Esophagus squamous epithelium (tissue), 5 donors: ENCODE results near the gene CDCA5. TPM values are rescaled to one million over a fixed set of nuclear protein-coding genes. Genes with fewer than 3 reads are reported as not detected.

Experiments
- DNase-seq: peaks from one replicate; lab custom pipeline; 2025; lab: John Stamatoyannopoulos, UW
- H3K27ac ChIP-seq, 4 donors: fragments of 200-600 bp; sonication (generic); one replicate each; pipeline ENCODE4 v1.5.1; 2016 to 2019; ENCODE audit warnings: mild to moderate bottlenecking in 1 of 4
- H3K27me3 ChIP-seq, 4 donors: fragments of 200-600 bp; sonication (generic); 1 replicate in 3 of 4; 2 replicates in 1 of 4; pipeline versions ENCODE4 v1.5.1 to v1.6.0; 2017 to 2021; ENCODE audit warnings: antibody characterized with exemption in 1 of 4
- H3K36me3 ChIP-seq, 3 donors: fragments of 200-600 bp; sonication (generic); one replicate each; pipeline ENCODE4 v1.5.1; 2016 to 2019
- H3K4me1 ChIP-seq, 3 donors: fragments of 200-600 bp; sonication (generic); one replicate each; pipeline ENCODE4 v1.5.1; 2017 to 2019
- H3K4me3 ChIP-seq, 4 donors: fragments of 200-600 bp; sonication (generic); 1 replicate in 3 of 4; 2 replicates in 1 of 4; pipeline ENCODE4 v1.5.1; 2016 to 2019; ENCODE audit warnings: mild to moderate bottlenecking in 2 of 4, moderate library complexity in 1 of 4
- H3K9me3 ChIP-seq, 3 donors: fragments of 200-600 bp; sonication (generic); one replicate each; pipeline ENCODE4 v1.5.1; 2016 to 2019
- POLR2A ChIP-seq, 4 donors: fragments of 450-650 bp; IDR thresholded peaks; one replicate each; pipeline ENCODE4 v1.6.1; 2017; ENCODE audit warnings: antibody characterized with exemption in 4 of 4, mild to moderate bottlenecking in 4 of 4, moderate library complexity in 3 of 4
- WGBS, 2 donors: methylation state at CpG; one replicate each; pipeline ENCODE4 v1.1.5; 2018; 5-methylcytosine and 5-hydroxymethylcytosine counted together
- intact Hi-C: fragments of 100-400 bp; cut with DNase I; formaldehyde crosslinking; loops from one replicate; pipeline ENCODE4 v1.15.0; 2022
- total RNA-seq, 4 donors: library from RNA; depleted of rRNA; stranded (reverse); fragments of >200 nt; gene quantifications; one replicate each; pipeline ENCODE4 v1.1.0, GENCODE V29; 2016
- TF ChIP-seq, protein P1 (sequence below), 6 experiments: fragments of 450-650 bp in 4 of 6; fragments of 200-600 bp in 2 of 6; sonication (generic) in 2 of 6; IDR thresholded peaks; one replicate each; pipeline ENCODE4 v1.5.1; 2016 to 2019; ENCODE audit warnings: antibody characterized with exemption in 6 of 6, mild to moderate bottlenecking in 4 of 6, moderate library complexity in 4 of 6
- donor health status: DM: yes; HTN: yes; CAD: no.

Gene CDCA5
- total RNA-seq, 4 donors from 2014 or later: 3.1 to 14.3 (median 9.0) TPM

DNA sequence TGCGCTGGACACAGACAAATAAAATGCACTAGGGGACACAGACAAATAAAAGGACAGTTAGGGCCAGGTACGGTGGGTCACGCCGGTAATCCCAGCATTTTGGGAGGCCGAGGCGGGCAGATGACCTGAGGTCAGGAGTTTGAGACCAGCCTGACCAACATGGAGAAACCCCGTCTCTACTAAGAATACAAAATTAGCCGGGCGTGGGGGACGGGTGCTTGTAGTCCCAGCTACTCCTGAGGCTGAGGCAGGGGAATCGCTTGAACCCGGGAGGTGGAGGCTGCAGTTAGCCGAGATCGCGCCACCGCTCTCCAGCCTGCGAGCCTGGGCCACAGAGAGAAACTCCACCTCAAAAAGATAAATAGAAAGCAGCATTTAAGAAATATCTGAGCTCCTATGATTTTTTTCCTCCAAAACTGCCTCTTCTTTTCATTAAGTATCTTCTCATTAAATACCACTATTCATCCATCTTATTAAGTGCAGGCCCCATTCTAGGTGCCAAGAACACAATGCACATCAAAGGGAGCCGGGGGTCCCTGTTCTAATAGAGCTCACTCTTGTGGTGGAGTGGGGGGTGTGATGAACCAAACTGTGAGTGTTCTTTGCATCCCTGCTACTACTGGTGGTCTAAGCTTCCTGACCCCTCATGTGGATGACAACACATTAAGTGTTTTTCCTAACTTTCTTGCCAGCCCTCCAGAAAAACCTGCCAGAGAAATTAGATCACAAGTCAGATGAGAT lies 34.4 kb upstream of the CDCA5 start:
- DNase-seq: no peak
- H3K27me3 ChIP-seq: no peaks in the 10 kb centered on the region
- intact Hi-C loops: no loop called here
- H3K36me3 ChIP-seq: peaks cover 5 to 49% (median 14%) of the 10 kb centered on the region in 3 donors
- no peaks in the 10 kb centered on the region for H3K9me3 ChIP-seq
- TF ChIP-seq, protein P1, sequence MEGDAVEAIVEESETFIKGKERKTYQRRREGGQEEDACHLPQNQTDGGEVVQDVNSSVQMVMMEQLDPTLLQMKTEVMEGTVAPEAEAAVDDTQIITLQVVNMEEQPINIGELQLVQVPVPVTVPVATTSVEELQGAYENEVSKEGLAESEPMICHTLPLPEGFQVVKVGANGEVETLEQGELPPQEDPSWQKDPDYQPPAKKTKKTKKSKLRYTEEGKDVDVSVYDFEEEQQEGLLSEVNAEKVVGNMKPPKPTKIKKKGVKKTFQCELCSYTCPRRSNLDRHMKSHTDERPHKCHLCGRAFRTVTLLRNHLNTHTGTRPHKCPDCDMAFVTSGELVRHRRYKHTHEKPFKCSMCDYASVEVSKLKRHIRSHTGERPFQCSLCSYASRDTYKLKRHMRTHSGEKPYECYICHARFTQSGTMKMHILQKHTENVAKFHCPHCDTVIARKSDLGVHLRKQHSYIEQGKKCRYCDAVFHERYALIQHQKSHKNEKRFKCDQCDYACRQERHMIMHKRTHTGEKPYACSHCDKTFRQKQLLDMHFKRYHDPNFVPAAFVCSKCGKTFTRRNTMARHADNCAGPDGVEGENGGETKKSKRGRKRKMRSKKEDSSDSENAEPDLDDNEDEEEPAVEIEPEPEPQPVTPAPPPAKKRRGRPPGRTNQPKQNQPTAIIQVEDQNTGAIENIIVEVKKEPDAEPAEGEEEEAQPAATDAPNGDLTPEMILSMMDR (IDR thresholded peaks at IDR 0.05): no peak
- no peak for TF ChIP-seq POLR2A (IDR thresholded peaks at IDR 0.05)
- H3K4me3 ChIP-seq: peak overlapping the region in 1 of 4 donors; percentile 74
- WGBS, 2 donors: 75 to 80% methylated on average over 17 to 18 of the region's 18 CpGs
- H3K27ac ChIP-seq: peak overlapping the region; percentile 16 to 98 (median 84)
- H3K4me1 ChIP-seq: peaks cover 28 to 75% (median 31%) of the 10 kb centered on the region in 3 donors

DNA sequence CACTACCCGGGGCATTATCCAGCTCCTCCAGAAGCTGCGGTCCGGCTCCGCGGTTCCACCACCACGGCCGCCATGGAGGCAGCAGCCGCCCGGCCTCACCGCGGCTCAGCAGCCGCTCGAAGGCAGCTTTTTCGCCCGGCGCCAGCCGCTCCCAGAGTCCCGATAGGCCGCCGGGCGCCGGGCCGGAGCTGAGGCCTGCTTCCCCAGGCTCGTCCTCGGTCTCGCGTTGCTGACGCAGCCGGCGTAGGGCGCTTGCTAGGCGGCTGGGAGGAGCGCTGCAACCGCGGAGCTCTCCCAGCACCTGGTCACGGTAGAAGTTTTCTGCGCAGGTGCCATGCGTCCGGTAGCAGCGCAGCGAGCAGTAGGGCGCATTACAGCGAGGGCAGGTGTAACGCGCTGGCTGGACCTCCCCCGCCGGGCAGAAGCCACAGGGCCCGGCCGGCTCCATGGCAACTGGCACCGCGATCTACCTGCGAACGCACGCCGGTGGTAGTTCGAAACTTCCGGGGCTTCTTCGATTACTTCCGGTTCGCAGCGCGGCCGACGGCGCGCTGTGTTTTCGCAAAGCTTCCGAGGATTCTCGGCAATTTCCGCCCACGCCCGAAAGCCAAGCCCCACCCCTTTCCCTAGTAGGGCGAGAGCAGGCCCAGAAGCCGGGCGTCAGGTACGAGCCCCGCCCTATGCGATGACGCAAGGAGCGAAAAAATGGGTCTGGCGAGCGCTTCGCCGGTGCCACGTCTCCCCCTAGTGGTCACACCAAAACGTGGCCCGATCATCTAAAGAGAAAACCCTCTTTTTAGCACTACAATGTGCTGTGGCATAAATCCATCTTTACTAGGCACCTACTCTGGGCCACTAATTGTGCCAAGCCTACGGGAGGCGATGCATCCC lies 33.6 kb upstream of the CDCA5 start, which contains the start of gene ZNHIT2:
Gene ZNHIT2 (minus strand): TSS at position 496 of the 891 bp plus-strand sequence. CDS start 48 bp downstream, at position 448.
- intact Hi-C loops: no loop called here
- 0 to 1% methylated on average over 24 to 37 of the region's 89 CpGs for WGBS, 2 donors
- H3K27me3 ChIP-seq: no peaks in the 10 kb centered on the region
- peak within 1 kb of the TSS; percentile 74 to 96 (median 86) for H3K4me3 ChIP-seq
- peak within 1 kb of the TSS; percentile 83 to 98 (median 90) for H3K27ac ChIP-seq
- TF ChIP-seq, protein P1 (IDR thresholded peaks at IDR 0.05): peak; percentile 91 to 99 (median 96)
- TF ChIP-seq POLR2A (IDR thresholded peaks at IDR 0.05): peak in 2 of 4 donors; percentile 59 to 64
- peak; percentile 87 for DNase-seq
- no peaks in the 10 kb centered on the region for H3K9me3 ChIP-seq
- H3K4me1 ChIP-seq: peaks cover 32 to 75% (median 36%) of the 10 kb centered on the region in 3 donors
- H3K36me3 ChIP-seq: peaks cover 5 to 49% (median 14%) of the 10 kb centered on the region in 3 donors

DNA sequence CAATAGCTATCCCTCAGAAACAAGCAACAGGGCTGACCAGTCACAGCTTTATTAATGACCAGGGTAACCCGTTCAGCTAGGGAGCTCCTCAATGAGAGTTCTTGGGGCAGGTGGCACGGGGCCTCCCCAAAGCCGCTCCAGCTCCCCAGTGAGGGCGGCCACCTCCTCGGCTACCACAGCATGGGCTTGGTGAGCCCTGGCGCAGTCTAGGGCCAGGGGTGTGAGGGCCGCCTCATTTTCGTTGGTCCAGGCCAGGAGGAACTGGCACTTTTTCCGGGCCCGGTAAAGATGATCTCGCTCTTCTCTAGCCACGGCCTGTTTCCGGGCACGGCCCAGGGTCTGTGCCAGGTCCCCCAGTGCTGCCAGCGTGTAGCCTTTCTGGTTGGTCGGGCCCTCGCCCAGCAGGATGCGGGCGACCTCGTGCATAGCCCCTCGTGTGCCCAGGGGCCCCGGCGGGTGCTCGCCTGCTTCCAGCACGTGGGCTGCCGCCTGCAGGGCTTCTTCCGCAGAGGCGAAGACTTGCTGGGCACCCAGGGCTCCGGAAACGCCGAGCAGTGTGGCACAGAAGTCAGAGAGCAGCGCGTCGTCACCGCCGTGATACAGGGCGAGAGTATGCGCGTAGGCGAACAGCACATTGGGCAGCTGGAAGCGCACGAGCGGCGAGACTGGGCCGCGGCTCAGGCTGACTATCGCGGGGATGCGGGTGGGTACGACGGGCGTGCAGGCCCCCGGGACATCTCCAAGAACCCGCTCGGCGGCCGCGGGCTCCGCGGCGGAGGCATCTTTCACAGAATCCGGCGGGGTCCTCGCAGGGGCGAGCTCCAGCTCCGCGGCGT lies 32.7 kb upstream of the CDCA5 start:
- peak overlapping the region; percentile 74 to 96 (median 86) for H3K4me3 ChIP-seq
- WGBS, 2 donors: 24 to 60% methylated on average over 1 to 25 of the region's 68 CpGs
- intact Hi-C loops: no loop called here
- TF ChIP-seq, protein P1 (IDR thresholded peaks at IDR 0.05): no peak
- no peak for TF ChIP-seq POLR2A (IDR thresholded peaks at IDR 0.05)
- H3K9me3 ChIP-seq: no peaks in the 10 kb centered on the region
- peak overlapping the region; percentile 83 to 98 (median 90) for H3K27ac ChIP-seq
- peaks cover 5 to 49% (median 14%) of the 10 kb centered on the region in 3 donors for H3K36me3 ChIP-seq
- peaks cover 40 to 81% (median 40%) of the 10 kb centered on the region in 3 donors for H3K4me1 ChIP-seq
- no peak for DNase-seq
- no peaks in the 10 kb centered on the region for H3K27me3 ChIP-seq

DNA sequence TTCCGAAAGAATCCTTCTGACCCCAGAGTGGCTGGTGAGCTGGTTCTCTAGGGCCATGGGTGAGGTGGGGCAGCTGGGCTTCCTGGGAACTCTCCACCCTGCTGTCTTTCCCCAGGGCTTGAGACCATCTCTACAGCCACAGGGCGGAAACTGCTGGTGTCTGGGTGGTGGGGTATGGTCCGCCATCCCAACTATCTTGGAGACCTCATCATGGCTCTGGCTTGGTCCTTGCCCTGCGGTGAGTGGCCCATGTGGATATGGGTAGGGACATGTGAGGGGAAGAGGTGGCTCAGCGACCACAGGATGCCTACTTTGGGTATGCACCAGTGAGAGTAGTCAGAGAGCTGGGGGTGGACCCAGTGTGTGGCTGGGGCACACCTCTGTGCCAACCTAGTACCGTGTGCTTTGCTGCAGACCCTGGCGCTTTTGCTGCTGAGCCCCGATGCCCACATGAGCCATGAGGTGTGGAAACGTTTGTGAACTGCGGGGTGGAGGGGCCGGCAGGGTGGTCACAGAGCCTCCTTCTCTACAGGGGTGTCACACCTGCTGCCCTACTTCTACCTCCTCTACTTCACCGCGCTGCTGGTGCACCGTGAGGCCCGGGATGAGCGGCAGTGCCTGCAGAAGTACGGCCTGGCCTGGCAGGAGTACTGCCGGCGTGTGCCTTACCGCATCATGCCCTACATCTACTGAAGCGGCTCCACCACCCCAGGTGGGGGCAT lies 31.7 kb upstream of the CDCA5 start:
- Histone ChIP-seq H3K4me1 (peaks cover 42 to 81% (median 42%) of the 10 kb centered on the region in 3 donors), H3K27ac (peak overlapping the region in 1 of 4 donors; percentile 98), H3K27me3 (no peaks in the 10 kb centered on the region), H3K9me3 (no peaks in the 10 kb centered on the region), H3K36me3 (peaks cover 5 to 40% (median 10%) of the 10 kb centered on the region in 3 donors), H3K4me3 (peak overlapping the region in 1 of 4 donors; percentile 79)
- 93 to 94% methylated on average over 3 to 9 of the region's 21 CpGs for WGBS, 2 donors
- intact Hi-C loops: no loop called here
- TF ChIP-seq, protein P1 (IDR thresholded peaks at IDR 0.05): no peak
- no peak for TF ChIP-seq POLR2A (IDR thresholded peaks at IDR 0.05)
- no peak for DNase-seq
